SHP77 treated with DMSO at 0.1 percent for 48 hours (cell line): Measurements from ENCODE around the gene DCC.

ENCODE experiments used
- DNase-seq: peaks from one replicate; lab custom pipeline; 2025; lab: John Stamatoyannopoulos, UW

DCC gene

DNA sequence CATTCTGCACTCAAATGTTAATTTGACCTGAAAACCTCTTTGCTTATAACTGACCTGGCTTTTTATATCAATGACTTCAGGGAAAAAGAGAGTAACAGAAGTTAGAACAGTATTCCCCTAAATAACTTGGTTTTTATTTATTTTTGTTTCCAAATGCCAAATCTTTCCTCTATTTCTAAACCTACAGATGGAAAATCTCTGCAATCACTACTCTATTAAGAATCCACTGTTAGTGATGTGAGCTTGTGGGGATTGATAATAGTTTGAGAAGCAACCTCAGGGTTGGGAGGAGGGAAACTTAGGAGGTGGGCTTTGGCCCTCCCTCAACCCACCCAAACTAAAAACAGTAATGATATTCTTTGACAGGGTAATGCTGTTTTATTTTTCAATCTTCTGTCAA is 351.8 kb downstream of the DCC start:
- no peak for DNase-seq

DNA sequence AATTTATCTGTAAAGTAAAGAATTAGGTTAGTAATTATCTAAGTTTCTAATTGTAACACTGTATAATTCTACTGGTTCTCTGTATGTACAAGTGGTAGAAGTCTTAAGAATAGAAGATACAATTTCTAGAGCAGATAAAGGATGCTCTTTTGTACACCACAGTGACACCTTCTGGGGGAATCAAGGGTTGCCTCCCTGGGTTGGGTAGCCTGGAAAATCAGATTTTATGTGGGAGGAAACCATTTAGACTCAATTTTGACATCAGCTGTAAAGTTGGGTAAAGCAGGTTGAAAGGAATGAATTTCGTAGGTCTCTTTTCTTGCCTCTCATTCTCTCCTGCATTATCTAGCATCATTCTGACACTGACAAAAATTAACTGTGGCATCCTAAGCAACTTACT is 354.8 kb downstream of the DCC start:
- DNase-seq, result no peak

DNA sequence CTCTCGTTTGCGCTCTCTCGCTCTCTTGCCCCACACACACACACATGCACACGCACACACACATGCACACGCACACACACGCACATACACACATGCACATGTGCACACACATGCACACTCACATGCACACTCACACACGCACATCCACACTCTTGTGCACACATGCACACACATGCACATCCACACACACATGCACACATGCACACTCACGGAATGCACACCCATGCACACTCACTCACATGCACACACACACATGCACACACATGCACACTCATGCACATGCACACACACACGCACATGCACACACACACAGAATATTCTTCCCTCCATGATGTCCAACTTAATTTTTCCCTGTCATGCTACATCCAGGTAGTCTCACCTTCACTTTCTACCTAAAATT is 360.1 kb downstream of the DCC start:
- DNase-seq, result no peak

DNA sequence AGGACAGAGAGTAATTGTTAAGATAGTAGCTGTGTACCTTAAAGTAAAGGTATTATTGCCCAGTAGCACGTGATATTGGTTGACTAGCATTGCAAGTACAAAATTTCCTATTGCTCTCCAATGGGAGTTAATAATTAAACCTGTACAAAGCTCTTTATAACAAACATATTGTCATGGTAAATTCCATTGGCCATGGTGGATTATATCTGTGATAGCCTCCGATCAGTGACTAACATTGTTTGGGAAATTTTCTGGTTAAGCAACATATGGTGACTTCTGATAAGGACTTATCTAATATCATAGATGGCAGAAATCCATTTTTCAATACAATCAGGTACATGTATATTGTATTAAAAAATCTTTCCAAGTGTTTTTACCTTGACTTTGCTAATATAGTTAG is 360.8 kb downstream of the DCC start:
- no peak for DNase-seq

DNA sequence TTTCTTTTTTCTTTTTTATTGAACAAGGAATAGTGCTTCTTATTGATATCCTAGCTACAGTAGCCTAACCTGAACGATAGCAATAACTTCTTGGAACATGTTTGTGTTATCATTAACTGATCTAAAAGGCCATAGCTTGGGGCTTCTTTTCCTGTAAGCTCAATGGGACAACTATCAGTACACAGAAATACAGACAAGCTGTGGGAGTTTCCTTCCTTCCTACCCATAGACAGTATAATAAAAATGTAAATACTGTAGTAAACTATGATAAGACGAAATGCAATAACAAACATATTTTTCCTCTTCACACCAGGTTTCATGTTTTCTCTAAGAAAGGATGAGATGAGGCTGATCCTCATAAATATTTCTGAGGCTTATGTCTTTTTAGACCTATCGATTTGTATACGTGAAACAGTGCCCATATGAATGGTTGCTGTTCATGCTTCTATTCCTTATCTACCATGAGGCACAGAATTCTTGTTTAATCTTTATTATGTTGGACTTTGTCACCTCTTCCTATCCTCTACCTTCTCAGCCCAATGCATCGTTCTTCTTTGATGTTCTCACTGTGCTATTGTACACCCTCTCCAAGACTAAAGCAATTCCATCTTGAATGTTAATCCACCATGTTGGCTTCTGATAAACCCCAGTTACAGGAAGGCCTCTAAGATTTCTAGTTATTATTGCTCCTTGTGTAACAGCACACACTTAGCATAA is 361.4 kb downstream of the DCC start:
- DNase-seq, result no peak

DNA sequence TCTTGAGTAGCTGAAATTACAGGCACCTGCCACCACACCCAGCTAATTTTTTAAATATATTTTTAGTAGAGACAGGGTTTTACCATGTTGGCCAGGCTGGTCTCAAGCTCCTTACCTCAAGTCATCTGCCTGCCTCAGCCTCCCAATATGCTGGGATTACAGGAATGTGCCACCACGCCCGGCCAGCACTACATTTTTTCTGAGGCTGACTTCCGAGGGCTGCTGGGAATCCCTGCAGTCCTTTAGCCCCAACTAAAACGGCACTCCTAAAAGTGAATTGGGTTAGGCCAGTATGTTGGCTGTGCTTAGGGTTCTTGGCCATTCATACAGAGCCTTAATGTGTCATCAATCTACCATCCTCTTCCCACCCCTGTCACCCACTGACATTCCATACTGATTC is 375.4 kb downstream of the DCC start:
- no peak for DNase-seq

DNA sequence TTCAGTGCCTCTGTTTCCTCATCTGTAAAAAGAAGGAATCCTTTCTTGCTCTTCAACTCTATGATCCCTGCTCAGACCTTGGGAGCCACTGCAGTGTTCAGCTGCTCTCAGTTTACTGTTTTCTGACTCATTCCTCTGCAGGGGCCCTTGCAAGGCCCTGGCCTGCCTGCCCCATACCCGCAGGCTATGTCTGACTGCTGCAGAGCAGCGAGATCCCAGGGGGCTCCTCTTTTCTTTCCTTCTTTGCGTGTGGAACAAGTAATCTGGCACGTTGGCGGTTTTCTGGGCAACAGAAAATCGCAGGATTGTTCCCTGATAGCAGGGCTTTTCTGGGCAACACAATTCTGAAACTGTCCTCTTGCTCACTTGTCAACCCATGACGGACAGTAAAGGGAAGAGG is 376.0 kb downstream of the DCC start:
- no peak for DNase-seq

DNA sequence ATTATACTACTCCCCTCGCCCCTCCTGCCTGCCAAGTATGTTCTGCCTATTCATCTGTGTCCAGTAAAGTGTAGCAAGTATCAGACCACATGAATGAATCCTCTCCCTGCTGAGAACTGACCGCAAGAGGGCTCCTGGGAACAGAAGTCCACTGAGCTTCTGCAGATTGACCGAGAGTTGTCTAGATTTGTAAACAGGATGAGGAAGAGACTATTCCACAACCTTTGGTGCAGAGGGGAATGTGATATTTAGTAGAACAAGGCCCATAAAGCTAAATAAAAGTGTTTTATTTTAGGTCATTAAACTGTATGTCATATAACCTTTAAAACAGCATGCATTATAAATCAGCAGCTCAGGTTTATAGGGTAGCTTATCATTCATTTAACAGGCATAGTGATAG is 377.0 kb downstream of the DCC start:
- DNase-seq, result peak; percentile 27

DNA sequence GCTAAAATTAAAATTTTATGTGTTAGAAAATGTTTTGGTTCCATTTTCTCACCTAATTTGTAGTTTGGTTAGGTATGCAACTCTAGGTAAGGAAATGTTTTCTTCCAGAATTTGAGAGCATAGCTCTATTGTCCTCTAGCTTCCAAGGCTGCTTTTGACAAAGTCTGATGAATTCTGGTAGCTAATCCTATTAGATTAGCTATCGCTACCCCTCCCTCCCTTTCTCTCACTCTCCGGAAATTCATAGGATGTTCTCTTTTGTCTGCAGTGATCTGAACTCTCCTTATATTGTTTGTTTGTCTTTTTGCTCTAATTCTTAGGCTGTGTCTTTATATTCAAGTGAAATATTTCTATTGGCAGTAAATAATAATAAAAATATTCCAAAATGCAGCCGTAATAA is 382.9 kb downstream of the DCC start:
- no peak for DNase-seq

DNA sequence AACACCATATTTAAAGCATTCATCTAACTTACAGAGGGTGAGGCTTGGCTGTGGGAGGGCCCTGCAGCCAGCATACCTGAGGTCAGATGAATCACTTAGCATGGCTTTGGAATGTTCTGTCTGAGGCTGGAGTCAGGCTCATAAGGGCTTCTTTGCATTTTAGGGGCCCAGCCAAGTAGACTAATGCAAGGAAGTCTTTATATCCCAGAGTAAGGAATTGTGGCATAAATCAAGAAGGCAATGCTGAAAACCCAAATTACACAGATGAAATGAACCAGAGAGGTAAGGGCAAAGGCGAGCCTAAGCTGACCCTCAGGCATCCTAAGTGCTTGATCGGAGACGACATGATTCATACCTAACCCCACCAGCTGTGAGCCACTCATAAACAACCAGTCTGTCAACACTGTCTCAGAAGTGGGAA is 383.6 kb downstream of the DCC start:
- no peak for DNase-seq

DNA sequence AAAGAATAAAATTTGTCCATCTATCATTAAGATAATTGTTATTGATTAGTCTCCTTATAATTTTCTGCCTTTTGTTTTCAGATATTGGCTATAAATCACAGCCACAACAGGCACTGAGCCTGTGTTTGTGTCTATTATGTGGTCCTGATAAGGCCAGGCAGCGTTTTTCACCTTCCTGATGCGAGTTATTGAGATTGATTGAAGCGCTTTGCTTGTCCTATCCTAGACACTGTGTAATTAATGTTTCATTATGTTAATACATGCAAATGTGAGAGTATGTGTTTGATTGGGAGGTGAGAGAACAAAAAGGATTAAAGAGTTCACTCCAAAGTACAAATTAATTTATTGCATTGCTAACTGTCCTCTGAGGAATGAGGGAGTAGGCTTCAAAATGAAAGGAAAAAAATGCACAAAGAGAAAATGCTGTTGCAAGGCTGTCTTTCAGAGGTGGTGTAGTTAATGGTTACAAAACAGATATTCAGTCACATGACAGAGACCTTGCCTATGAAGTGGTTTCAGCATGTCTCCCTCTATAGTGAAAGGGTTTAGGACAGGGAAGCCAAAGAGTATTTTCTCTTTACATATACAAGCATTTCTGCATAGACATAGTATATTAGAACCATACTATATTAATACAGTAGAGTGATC is 391.1 kb downstream of the DCC start:
- DNase-seq, result no peak

DNA sequence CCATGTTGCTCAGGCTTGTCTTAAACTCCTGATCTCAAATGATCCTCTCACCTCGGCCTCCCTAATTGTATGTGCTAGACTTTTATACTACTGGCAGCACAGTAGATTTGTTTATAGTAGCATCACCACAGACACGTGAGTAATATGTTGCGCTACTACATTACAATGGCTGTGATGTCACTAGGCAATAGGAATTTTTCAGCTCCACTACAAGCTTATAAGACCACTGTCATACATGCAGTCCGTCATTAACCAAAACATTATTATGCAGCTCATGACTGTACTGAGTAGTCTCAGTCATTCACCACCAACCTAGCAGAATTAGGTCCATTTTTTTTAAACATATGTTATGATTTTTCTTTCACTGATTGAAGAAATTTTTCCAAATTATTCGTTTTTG is 398.9 kb downstream of the DCC start:
- no peak for DNase-seq

DNA sequence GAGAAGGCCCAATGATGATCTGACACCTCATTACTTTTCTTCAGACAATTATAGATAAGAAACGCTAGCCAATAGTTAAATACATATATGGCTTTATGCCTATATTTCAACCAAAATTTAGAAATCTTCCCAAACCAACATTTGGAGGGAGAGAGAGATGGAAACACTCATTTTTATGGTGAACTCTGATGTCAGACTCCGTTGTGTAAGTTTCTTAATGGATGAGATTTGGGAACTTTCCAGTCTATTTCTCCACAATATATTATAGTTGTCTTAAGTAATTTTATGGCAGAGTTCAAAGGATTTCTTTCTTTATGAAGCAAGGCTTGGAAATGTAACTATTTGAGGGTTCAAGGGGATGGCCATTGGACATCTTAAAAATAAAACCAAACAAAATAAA is 407.0 kb downstream of the DCC start:
- no peak for DNase-seq

DNA sequence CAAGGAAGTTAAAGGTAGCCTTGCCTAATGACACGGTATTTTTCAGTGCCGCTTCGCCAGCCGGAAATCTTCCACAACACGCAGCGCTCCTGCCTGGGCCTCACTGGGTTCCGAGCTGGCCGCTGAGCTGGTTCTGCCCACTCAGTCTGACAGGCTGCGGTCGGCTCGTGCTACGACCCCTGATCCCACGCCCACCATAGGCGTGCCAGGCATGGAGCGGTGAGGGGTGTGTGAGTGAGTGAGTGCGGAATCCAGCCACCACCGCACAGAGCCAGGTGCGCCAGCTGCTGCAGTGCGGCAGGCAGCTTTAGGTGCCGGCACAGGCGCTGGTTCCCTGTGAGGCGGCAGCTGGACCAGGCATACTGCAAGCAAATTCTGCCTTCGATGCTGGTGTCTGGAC is 407.9 kb downstream of the DCC start:
- DNase-seq, result no peak

DNA sequence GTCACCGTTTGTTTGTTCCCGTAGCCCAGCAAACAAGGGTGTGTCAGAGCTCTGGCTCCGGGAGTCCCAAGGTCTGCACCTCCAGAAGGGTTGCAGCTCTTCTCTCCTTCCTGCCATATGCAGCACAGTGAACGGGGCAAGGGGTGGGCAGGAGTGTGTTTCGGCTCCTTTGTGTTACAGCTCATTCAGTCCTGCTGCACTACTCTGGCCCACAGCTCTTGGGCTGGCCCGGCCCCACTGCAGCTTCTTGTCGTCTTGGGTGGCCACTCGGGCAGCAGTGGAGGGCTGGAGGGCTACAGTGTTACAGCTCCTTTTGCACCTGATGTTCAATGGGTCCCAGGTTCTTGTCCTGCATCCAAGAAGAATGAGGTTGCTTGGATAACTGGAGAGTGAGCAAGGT is 408.3 kb downstream of the DCC start:
- no peak for DNase-seq

DNA sequence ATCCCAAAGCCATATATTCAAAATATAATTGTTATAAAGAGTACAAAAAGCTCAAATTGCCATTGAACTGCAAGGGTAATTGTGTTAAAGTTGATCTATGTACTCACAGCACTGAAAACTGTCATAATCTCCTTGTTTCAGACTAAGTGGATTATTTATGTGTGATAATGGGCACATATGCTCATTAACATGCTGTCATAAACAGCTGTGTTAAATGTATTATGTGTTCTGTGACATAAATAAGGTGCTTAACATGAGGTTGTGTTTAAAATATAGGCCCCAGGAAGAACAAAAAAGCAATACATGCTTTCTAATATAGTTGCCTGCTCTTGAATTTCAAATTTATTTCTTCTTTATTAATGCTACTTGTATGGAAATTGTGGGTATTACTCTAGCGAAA is 409.5 kb downstream of the DCC start:
- no peak for DNase-seq

DNA sequence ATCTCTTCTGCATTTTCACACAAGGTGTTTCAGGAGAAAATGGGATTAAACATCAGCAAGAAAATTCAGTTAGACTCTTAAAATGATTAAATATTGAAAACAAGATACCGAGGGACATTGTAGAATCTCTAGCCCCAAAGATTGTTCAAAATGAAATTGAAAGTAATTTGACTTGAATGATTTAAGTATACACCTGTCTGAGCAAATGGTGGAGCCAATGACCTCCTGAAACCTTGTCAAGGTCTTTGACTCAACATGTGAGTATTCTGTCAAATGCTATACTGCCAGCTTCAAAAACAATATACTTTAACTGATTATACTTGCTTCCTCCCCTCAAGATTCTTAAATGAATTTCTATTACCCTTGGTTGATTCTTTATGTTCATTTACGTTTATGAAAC is 411.0 kb downstream of the DCC start:
- DNase-seq, result no peak

DNA sequence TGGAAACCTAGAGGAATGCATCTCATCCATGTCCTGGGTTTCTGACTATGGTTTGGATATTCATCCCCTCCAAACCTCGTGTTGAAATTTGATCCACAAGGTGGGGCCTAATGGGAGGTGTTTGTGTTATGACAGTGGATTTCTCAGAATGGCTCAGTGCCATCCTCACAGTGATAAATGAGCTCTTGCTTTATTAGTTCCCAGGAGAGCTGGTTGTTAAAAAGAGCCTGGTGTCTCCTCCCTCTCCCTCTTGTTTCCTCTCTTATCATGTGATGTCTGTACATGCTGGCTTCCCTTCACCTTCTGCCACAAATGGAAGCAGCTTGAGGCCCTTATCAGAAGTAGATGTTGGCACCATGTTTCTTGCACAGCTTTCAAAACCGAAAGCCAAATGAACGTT is 424.3 kb downstream of the DCC start:
- no peak for DNase-seq

DNA sequence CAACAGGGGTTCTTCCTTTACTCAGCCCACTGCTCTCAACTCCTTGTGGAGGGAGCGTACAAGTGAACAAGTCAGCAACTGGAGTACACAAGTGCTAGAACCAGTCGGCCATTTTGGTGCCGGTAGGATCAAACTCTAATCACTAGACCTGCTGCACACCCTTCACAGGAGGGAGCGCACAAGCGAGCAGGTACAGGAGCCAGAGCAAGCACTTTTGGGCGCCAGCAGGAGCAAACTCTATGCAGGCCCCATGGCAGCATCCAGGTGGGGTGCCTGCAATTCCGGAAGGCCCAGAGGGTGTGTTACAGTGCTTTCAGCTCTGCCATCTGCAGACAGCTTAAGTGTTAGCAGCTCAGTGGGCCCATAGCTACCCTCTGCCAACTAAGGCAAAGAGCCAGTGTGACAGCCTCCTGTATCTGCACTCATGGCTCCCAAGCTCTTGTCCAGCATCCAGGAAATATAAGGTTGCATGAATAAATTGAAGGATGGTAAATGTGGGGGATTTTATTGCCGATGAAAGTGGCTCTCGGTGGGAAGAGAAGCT is 426.1 kb downstream of the DCC start:
- DNase-seq, result no peak

DNA sequence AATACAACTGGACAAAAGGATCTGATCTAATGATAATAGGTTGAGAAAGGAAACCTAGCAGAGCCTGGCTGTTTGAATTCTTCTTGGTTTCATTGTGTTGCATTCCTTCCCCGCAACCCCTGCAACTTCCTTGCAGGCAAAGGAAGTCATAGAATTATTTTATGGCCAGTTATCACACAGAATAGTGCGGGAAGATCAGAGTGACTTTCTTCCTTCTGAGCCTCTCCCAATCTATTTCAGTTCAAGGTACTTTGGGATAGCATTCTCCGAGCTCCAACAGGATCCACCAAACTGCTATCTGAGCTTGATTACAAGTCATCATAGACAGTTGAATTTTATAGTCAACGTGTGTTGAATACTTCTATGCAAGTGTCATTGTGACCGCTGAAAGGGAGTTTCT is 441.1 kb downstream of the DCC start:
- no peak for DNase-seq

DNA sequence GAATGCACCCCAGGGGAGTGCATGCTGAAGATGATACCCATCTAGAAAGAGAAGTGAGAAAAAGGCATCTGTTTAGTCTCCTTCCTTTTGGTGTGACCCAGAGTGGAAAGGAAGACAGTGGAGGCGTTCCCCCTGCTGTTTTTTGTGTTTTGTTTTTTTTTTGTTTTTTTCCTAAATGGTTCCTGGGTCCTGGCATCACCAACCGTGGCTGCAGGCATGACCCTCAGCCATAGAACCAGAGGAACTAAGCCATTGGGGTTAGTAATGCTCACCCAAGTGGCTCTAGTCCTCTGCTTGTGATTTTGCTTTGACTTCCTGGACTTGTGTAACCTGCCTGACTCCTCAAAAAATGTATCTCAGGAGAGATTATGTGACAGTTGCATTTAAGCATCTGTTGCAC is 451.3 kb downstream of the DCC start:
- no peak for DNase-seq

DNA sequence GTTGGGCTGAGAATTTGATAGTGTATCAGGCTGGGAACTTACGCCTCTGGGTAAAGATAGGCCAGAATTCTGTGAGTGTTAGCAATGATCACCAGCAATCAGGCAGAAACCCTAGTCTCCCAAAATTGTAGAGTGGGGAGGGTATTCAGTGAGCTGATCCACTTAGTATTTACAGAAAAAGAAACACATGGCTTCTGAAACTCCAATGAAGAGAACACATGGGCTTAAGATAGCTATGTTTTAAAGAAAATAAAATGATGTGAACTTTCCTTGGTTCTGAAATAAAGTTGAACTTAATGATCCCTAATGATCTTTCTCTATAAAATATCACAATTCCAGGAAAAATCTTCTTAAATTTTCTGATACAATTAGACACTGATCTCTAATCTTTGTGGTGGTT is 472.8 kb downstream of the DCC start:
- no peak for DNase-seq

DNA sequence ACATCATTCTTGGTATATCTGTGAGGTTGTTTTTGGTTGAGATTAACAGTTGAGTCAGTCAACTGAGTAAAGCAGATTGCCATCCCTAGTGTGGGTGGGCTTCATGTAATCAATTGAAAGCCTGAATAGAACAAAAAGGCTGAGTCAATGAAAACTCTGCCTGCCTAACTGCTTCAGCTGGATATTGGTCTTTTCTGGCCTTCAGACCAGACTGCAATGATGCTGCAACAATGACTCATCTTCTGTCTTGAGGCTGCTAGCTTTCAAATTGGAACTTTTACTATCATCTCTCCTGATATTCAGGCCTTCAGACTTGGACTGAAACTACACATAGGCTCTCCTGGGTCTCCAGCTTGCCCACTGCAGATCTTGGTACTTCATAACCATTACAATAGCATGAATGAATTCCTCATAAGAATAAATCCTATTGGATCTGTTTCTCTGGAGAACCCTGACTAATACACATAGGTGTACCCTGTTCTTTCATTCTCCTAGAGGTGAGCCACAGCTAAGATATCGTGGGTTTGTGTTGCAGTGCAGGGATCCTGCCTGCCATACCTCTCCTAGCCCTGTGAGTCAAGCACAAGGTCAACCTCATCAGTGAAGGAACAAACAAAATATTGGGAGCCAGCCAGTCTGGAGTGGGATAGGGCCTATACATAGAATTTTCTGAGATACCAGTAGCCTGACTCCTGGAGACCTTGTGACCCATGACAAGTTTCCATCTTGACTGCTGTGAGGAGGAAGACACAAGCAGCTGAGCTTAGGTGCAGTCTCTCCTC is 473.8 kb downstream of the DCC start:
- DNase-seq, result no peak
